Hypothalamus (tissue), 51 donors: ENCODE results near the gene EHD1.

Source experiments
- DNase-seq, 51 donors: peaks; one replicate each; lab custom pipeline; 2025; lab: John Stamatoyannopoulos, UW

The EHD1 gene

GRCh38 chr11:64910451-64911093 lies 32.2 kb upstream of the EHD1 start:
- no peak for DNase-seq

- no peak for DNase-seq
Observed at GRCh38 chr11:64909653-64910343, 31.4 kb upstream of the EHD1 start.

GRCh38 chr11:64908766-64909165 lies 30.3 kb upstream of the EHD1 start:
- no peak for DNase-seq

GRCh38 chr11:64906314-64906635 lies 27.9 kb upstream of the EHD1 start:
- no peak for DNase-seq

GRCh38 chr11:64905516-64906313 lies 27.3 kb upstream of the EHD1 start:
- DNase-seq: no peak

GRCh38 chr11:64903291-64903833 lies 24.9 kb upstream of the EHD1 start:
- no peak for DNase-seq

- no peak for DNase-seq
Observed at GRCh38 chr11:64902102-64902900, 23.9 kb upstream of the EHD1 start.

GRCh38 chr11:64900774-64901173 lies 22.4 kb upstream of the EHD1 start:
- DNase-seq: no peak

- peak in 3 of 51 donors; percentile 6 to 13 (median 8) for DNase-seq
Observed at GRCh38 chr11:64900263-64900678, 21.9 kb upstream of the EHD1 start.

GRCh38 chr11:64898541-64898940 lies 20.1 kb upstream of the EHD1 start:
- DNase-seq: no peak

GRCh38 chr11:64898076-64898445 lies 19.6 kb upstream of the EHD1 start:
- DNase-seq: no peak

GRCh38 chr11:64897381-64898075 lies 19.1 kb upstream of the EHD1 start:
- no peak for DNase-seq

- no peak for DNase-seq
Observed at GRCh38 chr11:64896448-64897022, 18.1 kb upstream of the EHD1 start.

GRCh38 chr11:64894812-64895452 lies 16.5 kb upstream of the EHD1 start:
- no peak for DNase-seq

GRCh38 chr11:64894070-64894811 lies 15.8 kb upstream of the EHD1 start:
- peak in 48 of 51 donors; percentile 8 to 82 (median 50) for DNase-seq

GRCh38 chr11:64893194-64894069 lies 15.0 kb upstream of the EHD1 start:
- DNase-seq: no peak

- no peak for DNase-seq
Observed at GRCh38 chr11:64892838-64893193, 14.4 kb upstream of the EHD1 start.

- DNase-seq: no peak
Observed at GRCh38 chr11:64892411-64892831, 14.0 kb upstream of the EHD1 start.
